ENCODE measurements around the gene MTM1. TPM values are rescaled to one million over a fixed set of nuclear protein-coding genes. Genes with fewer than 3 reads are reported as not detected.

MTM1 gene
- total RNA-seq, 4 donors from 2014 or later, result 13.9 to 21.1 (median 16.2) TPM

- TF ChIP-seq CTCF (IDR thresholded peaks at IDR 0.05; ENCODE audit: low read depth), result no peak
Observed at GRCh38 chrX:150643958-150644357, 75.5 kb downstream of the MTM1 start.

- no peak for TF ChIP-seq CTCF (IDR thresholded peaks at IDR 0.05; ENCODE audit: low read depth)
Observed at GRCh38 chrX:150644422-150644821, 76.0 kb downstream of the MTM1 start.

GRCh38 chrX:150647331-150647730 is 78.9 kb downstream of the MTM1 start:
- no peak for TF ChIP-seq CTCF (IDR thresholded peaks at IDR 0.05; ENCODE audit: low read depth)

GRCh38 chrX:150648296-150648940 is 80.0 kb downstream of the MTM1 start:
- no peak for TF ChIP-seq CTCF (IDR thresholded peaks at IDR 0.05; ENCODE audit: low read depth)

GRCh38 chrX:150649096-150649870 is 80.9 kb downstream of the MTM1 start:
- no peak for TF ChIP-seq CTCF (IDR thresholded peaks at IDR 0.05; ENCODE audit: low read depth)

- no peak for TF ChIP-seq CTCF (IDR thresholded peaks at IDR 0.05; ENCODE audit: low read depth)
Observed at GRCh38 chrX:150651906-150652305, 83.5 kb downstream of the MTM1 start.

GRCh38 chrX:150655788-150656187 is 87.4 kb downstream of the MTM1 start:
- no peak for TF ChIP-seq CTCF (IDR thresholded peaks at IDR 0.05; ENCODE audit: low read depth)

All from subcutaneous adipose tissue (tissue), 4 donors.